Measurements from ENCODE around the gene SNX14. TPM values are rescaled to one million over a fixed set of nuclear protein-coding genes. Genes with fewer than 3 reads are reported as not detected.

Gene SNX14
- total RNA-seq, 1 experiment from 2014 or later: 84.8 TPM

- ChIA-PET POLR2A (interaction anchor here (0.9 to 1.7 kb wide), 2 partner anchors 74 to 77 kb away, joined by 3 to 4 read pairs; no protein-coding TSS in a partner anchor), RAD21 (ENCODE audit: low non-redundant PET in 1 of 2, low total read pairs in 2 of 2, uncharacterized antibody in 2 of 2, unreplicated experiment in 2 of 2) (no interaction called here)
- no peak for ATAC-seq
Observed at GRCh38 chr6:85600713-85601313, 7.2 kb upstream of the SNX14 start.

GRCh38 chr6:85594197-85594930 lies 706 bp upstream of the SNX14 start:
- no peak for ATAC-seq
- RAD21 ChIA-PET (ENCODE audit: low non-redundant PET in 1 of 2, low total read pairs in 2 of 2, uncharacterized antibody in 2 of 2, unreplicated experiment in 2 of 2): no interaction called here

More at GRCh38 chr6:85600713-85601313, 7.2 kb upstream of the SNX14 start:
- Histone ChIP-seq H3K36me3 (ENCODE audit: control insufficient read depth in 1 of 2, insufficient read depth in 2 of 2, low read length in 2 of 2) (no peaks in the 10 kb centered on the region), H3K4me2 (ENCODE audit: low read length) (no peak overlapping the region), H2AFZ (ENCODE audit: low read depth, low read length, poor library complexity, severe bottlenecking) (no peak overlapping the region), H3K9me2 (ENCODE audit: insufficient read depth) (no peaks in the 10 kb centered on the region), H3K9ac (ENCODE audit: low read length) (no peak overlapping the region), H3K27me3 (ENCODE audit: insufficient read depth, low read length) (no peaks in the 10 kb centered on the region), H4K20me1 (ENCODE audit: insufficient read depth) (no peaks in the 10 kb centered on the region), H3K4me1 (ENCODE audit: control insufficient read depth in 1 of 2, insufficient read depth in 2 of 2, low read length in 2 of 2) (no peaks in the 10 kb centered on the region), H3K27ac (ENCODE audit: low read depth, low read length) (no peak overlapping the region), H3K9me3 (ENCODE audit: control insufficient read depth in 1 of 2, insufficient read depth in 1 of 2, low read depth in 1 of 2, low read length in 2 of 2) (no peaks in the 10 kb centered on the region), H3K4me3 (replicated peaks in 1 of 2; ENCODE audit: low read depth in 1 of 2, low read length in 2 of 2) (no peak overlapping the region), H3K79me2 (ENCODE audit: insufficient read depth, low read length) (no peaks in the 10 kb centered on the region)
- no TSS peak for BruUV-seq (replicated peaks)
- CTCF ChIA-PET: no interaction called here
- peak; percentile 48 for TF ChIP-seq POLR2AphosphoS5 (IDR thresholded peaks at IDR 0.05; ENCODE audit: low read depth, low read length)
- TF ChIP-seq, protein P1, sequence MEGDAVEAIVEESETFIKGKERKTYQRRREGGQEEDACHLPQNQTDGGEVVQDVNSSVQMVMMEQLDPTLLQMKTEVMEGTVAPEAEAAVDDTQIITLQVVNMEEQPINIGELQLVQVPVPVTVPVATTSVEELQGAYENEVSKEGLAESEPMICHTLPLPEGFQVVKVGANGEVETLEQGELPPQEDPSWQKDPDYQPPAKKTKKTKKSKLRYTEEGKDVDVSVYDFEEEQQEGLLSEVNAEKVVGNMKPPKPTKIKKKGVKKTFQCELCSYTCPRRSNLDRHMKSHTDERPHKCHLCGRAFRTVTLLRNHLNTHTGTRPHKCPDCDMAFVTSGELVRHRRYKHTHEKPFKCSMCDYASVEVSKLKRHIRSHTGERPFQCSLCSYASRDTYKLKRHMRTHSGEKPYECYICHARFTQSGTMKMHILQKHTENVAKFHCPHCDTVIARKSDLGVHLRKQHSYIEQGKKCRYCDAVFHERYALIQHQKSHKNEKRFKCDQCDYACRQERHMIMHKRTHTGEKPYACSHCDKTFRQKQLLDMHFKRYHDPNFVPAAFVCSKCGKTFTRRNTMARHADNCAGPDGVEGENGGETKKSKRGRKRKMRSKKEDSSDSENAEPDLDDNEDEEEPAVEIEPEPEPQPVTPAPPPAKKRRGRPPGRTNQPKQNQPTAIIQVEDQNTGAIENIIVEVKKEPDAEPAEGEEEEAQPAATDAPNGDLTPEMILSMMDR (IDR thresholded peaks at IDR 0.05 in 2 of 3, conservative IDR thresholded peaks at IDR 0.05 in 1 of 3; ENCODE audit: borderline replicate concordance in 1 of 3, insufficient read depth in 1 of 3, low read depth in 2 of 3, low read length in 2 of 3): no peak
- no peak for DNase-seq (ENCODE audit: low read depth, low spot score)
- intact Hi-C loops (cut with micrococcal nuclease): no loop called here

More at GRCh38 chr6:85594197-85594930, 706 bp upstream of the SNX14 start:
- BruUV-seq (replicated peaks): TSS peak; percentile 90
- Histone ChIP-seq H3K9me3 (ENCODE audit: control insufficient read depth in 1 of 2, insufficient read depth in 1 of 2, low read depth in 1 of 2, low read length in 2 of 2) (no peaks in the 10 kb centered on the region), H3K4me2 (ENCODE audit: low read length) (peak overlapping the region; percentile 96), H3K27ac (ENCODE audit: low read depth, low read length) (peak overlapping the region; percentile 90), H3K4me1 (ENCODE audit: control insufficient read depth in 1 of 2, insufficient read depth in 2 of 2, low read length in 2 of 2) (peaks cover 4 to 17% of the 10 kb centered on the region in 2 experiments; a peak in 3 of 4 replicates), H3K36me3 (ENCODE audit: control insufficient read depth in 1 of 2, insufficient read depth in 2 of 2, low read length in 2 of 2) (peaks cover 0 to 5% of the 10 kb centered on the region in 2 experiments; a peak in 1 of 4 replicates), H3K27me3 (ENCODE audit: insufficient read depth, low read length) (no peaks in the 10 kb centered on the region), H3K79me2 (ENCODE audit: insufficient read depth, low read length) (peaks cover 41% of the 10 kb centered on the region), H4K20me1 (ENCODE audit: insufficient read depth) (no peaks in the 10 kb centered on the region), H3K4me3 (replicated peaks in 1 of 2; ENCODE audit: low read depth in 1 of 2, low read length in 2 of 2) (peak overlapping the region; percentile 75 to 88), H3K9ac (ENCODE audit: low read length) (peak overlapping the region; percentile 85), H3K9me2 (ENCODE audit: insufficient read depth) (no peaks in the 10 kb centered on the region), H2AFZ (ENCODE audit: low read depth, low read length, poor library complexity, severe bottlenecking) (no peak overlapping the region)
- intact Hi-C loops (cut with micrococcal nuclease): loop anchor here (5.0 kb wide), 1 partner anchor 83 kb away; no protein-coding TSS in a partner anchor
- POLR2A ChIA-PET: interaction anchor here (1.0 to 2.5 kb wide), 3 partner anchors 12 to 84 kb away, joined by 3 to 10 read pairs (median 3); partner anchors contain the start of gene SYNCRIP
- CTCF ChIA-PET: no interaction called here
- TF ChIP-seq JUND (IDR thresholded peaks at IDR 0.05) (peak; percentile 16), ZFX (IDR thresholded peaks at IDR 0.05) (no peak), SIN3A (IDR thresholded peaks at IDR 0.05; ENCODE audit: low read depth) (peak; percentile 57; the same call in 1 of the 2 replicates), ZBTB33 (IDR thresholded peaks at IDR 0.05; ENCODE audit: extremely low read depth, insufficient replicate concordance, low read length) (no peak)
- no peak for DNase-seq (ENCODE audit: low read depth, low spot score)
